ENCODE results near the gene CYP2B6. TPM values are rescaled to one million over a fixed set of nuclear protein-coding genes. Genes with fewer than 3 reads are reported as not detected.

CYP2B6 gene
- polyA plus RNA-seq, 1 donor from 2014 or later: not detected

- no peak overlapping the region for H3K27ac ChIP-seq (ENCODE audit: low read length)
- no peak for TF ChIP-seq EP300 (conservative IDR thresholded peaks at IDR 0.05; ENCODE audit: poor library complexity, severe bottlenecking)
- TF ChIP-seq EZH2 (IDR thresholded peaks at IDR 0.05; ENCODE audit: borderline replicate concordance, insufficient read depth, low read length, poor library complexity, severe bottlenecking): no peak
- no peak for TF ChIP-seq MXI1 (conservative IDR thresholded peaks at IDR 0.05; ENCODE audit: poor library complexity, severe bottlenecking)
- no peak for TF ChIP-seq POLR2AphosphoS5 (IDR thresholded peaks at IDR 0.05)
- TF ChIP-seq, protein P1, sequence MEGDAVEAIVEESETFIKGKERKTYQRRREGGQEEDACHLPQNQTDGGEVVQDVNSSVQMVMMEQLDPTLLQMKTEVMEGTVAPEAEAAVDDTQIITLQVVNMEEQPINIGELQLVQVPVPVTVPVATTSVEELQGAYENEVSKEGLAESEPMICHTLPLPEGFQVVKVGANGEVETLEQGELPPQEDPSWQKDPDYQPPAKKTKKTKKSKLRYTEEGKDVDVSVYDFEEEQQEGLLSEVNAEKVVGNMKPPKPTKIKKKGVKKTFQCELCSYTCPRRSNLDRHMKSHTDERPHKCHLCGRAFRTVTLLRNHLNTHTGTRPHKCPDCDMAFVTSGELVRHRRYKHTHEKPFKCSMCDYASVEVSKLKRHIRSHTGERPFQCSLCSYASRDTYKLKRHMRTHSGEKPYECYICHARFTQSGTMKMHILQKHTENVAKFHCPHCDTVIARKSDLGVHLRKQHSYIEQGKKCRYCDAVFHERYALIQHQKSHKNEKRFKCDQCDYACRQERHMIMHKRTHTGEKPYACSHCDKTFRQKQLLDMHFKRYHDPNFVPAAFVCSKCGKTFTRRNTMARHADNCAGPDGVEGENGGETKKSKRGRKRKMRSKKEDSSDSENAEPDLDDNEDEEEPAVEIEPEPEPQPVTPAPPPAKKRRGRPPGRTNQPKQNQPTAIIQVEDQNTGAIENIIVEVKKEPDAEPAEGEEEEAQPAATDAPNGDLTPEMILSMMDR (IDR thresholded peaks at IDR 0.05; ENCODE audit: poor library complexity, severe bottlenecking): no peak
- TF ChIP-seq SMC3 (conservative IDR thresholded peaks at IDR 0.05; ENCODE audit: poor library complexity): no peak
- no peak for TF ChIP-seq TAF1 (IDR thresholded peaks at IDR 0.05; ENCODE audit: low read depth)
- TF ChIP-seq REST (IDR thresholded peaks at IDR 0.05; ENCODE audit: borderline replicate concordance): no peak
- no peak for TF ChIP-seq RAD21 (conservative IDR thresholded peaks at IDR 0.05)
- H3K36me3 ChIP-seq (ENCODE audit: insufficient read depth, low read length): no peaks in the 10 kb centered on the region
- no peaks in the 10 kb centered on the region for H3K27me3 ChIP-seq (ENCODE audit: insufficient read depth, low read depth, low read length)
- H3K9me3 ChIP-seq (ENCODE audit: low read length): no peaks in the 10 kb centered on the region
- no peak overlapping the region for H3K4me3 ChIP-seq (ENCODE audit: low read length)
- no peak overlapping the region for H2AFZ ChIP-seq (ENCODE audit: low read depth, low read length)
- no peak overlapping the region for H3K4me2 ChIP-seq (ENCODE audit: low read length)
- H3K79me2 ChIP-seq (replicated peaks; ENCODE audit: insufficient read depth, low read length): no peaks in the 10 kb centered on the region
- H4K20me1 ChIP-seq (ENCODE audit: insufficient read depth): no peaks in the 10 kb centered on the region
- H3K9me2 ChIP-seq (ENCODE audit: insufficient read depth, low read length): no peaks in the 10 kb centered on the region
- no peak overlapping the region for H3K9ac ChIP-seq (ENCODE audit: low read length)
- H3F3A ChIP-seq (ENCODE audit: insufficient read depth, low read length, poor library complexity, severe bottlenecking): no peaks in the 10 kb centered on the region
Observed at GRCh38 chr19:40960062-40960685, 30.9 kb upstream of the CYP2B6 start.

DNA sequence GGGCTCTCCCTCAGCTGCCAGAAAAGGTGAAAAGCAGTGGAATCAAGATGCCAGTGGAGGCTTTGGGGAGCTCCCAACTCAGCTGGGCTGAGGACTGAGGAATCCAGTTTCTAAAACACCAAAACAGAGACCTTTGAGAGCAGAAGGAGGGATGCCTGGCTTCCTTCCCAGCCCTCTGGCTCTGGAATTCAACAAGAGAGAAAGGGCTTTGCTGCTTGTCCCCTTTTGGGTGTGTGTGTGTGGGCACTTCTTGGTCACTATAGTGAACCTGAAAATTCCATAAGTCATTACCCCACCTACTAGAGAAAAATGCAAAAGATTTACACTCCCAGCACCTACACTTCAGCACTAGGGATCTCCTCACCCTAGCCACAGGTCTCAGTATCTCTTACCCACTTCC is 30.3 kb upstream of the CYP2B6 start:
- Histone ChIP-seq H3K79me2 (replicated peaks; ENCODE audit: insufficient read depth, low read length) (no peaks in the 10 kb centered on the region), H3K36me3 (ENCODE audit: insufficient read depth, low read length) (no peaks in the 10 kb centered on the region), H3F3A (ENCODE audit: insufficient read depth, low read length, poor library complexity, severe bottlenecking) (no peaks in the 10 kb centered on the region), H2AFZ (ENCODE audit: low read depth, low read length) (no peak overlapping the region), H3K27me3 (ENCODE audit: insufficient read depth, low read depth, low read length) (no peaks in the 10 kb centered on the region), H3K4me2 (ENCODE audit: low read length) (no peak overlapping the region), H3K27ac (ENCODE audit: low read length) (no peak overlapping the region), H4K20me1 (ENCODE audit: insufficient read depth) (no peaks in the 10 kb centered on the region), H3K4me3 (ENCODE audit: low read length) (no peak overlapping the region), H3K9me3 (ENCODE audit: low read length) (no peaks in the 10 kb centered on the region), H3K9me2 (ENCODE audit: insufficient read depth, low read length) (no peaks in the 10 kb centered on the region), H3K9ac (ENCODE audit: low read length) (no peak overlapping the region)
- TF ChIP-seq EP300 (conservative IDR thresholded peaks at IDR 0.05; ENCODE audit: poor library complexity, severe bottlenecking) (no peak), RAD21 (conservative IDR thresholded peaks at IDR 0.05) (no peak), POLR2AphosphoS5 (IDR thresholded peaks at IDR 0.05) (no peak), REST (IDR thresholded peaks at IDR 0.05; ENCODE audit: borderline replicate concordance) (no peak), EZH2 (IDR thresholded peaks at IDR 0.05; ENCODE audit: borderline replicate concordance, insufficient read depth, low read length, poor library complexity, severe bottlenecking) (no peak), TAF1 (IDR thresholded peaks at IDR 0.05; ENCODE audit: low read depth) (no peak), SMC3 (conservative IDR thresholded peaks at IDR 0.05; ENCODE audit: poor library complexity) (no peak), MXI1 (conservative IDR thresholded peaks at IDR 0.05; ENCODE audit: poor library complexity, severe bottlenecking) (no peak)
- TF ChIP-seq, protein P1 (IDR thresholded peaks at IDR 0.05; ENCODE audit: poor library complexity, severe bottlenecking): no peak
